Vagina (tissue), 2 donors: ENCODE data around the gene PPP2R2C.

ENCODE experiments used
- CTCF ChIP-seq, 3 experiments: fragments of 450-650 bp in 2 of 3; fragments of 200-600 bp in 1 of 3; sonication (generic) in 1 of 3; IDR thresholded peaks; one replicate each; pipeline ENCODE4 v1.5.1; 2017 to 2019; ENCODE audit warnings: antibody characterized with exemption in 3 of 3, mild to moderate bottlenecking in 2 of 3, moderate library complexity in 2 of 3
- POLR2A ChIP-seq, 2 donors: fragments of 450-650 bp; IDR thresholded peaks; one replicate each; pipeline ENCODE4 v1.6.1; 2017; ENCODE audit warnings: antibody characterized with exemption in 2 of 2, mild to moderate bottlenecking in 2 of 2, moderate library complexity in 2 of 2

GRCh38 chr4:6342530-6343293 lies 129.7 kb downstream of the PPP2R2C start:
- TF ChIP-seq CTCF (IDR thresholded peaks at IDR 0.05), result no peak
- TF ChIP-seq POLR2A (IDR thresholded peaks at IDR 0.05), result no peak
